BJ (cell line): Measurements from ENCODE around the gene CCDC136. TPM values are rescaled to one million over a fixed set of nuclear protein-coding genes. Genes with fewer than 3 reads are reported as not detected.

ENCODE experiments used
- CTCF ChIA-PET: fragments of 350-600 bp; formaldehyde crosslinking; extraction: SDS; loops from one replicate; lab custom pipeline; 2021; ENCODE audit warnings: antibody characterized with exemption, inconsistent platforms; lab: Yijun Ruan, JAX
- POLR2A ChIA-PET: fragments of 300-600 bp; sonication (Branson Sonifier 250); formaldehyde crosslinking; extraction: SDS; loops from one replicate; lab custom pipeline; 2021; ENCODE audit warnings: antibody characterized with exemption; lab: Charles Lee
- DNase-seq: peaks from one replicate; pipeline ENCODE4 v3.0.0-alpha.2; 2011; ENCODE audit warnings: low read depth
- H3K27me3 ChIP-seq: 2 replicates; pipeline ENCODE4 v1.6.0; 2011; ENCODE audit warnings: low read length; ENCODE audit not compliant: control insufficient read depth, insufficient read depth
- H3K36me3 ChIP-seq: 2 replicates; pipeline ENCODE4 v1.5.1; 2011; ENCODE audit warnings: low read length; ENCODE audit not compliant: control insufficient read depth, insufficient read depth
- H3K4me3 ChIP-seq: 2 replicates; pipeline ENCODE4 v1.5.1; 2011; ENCODE audit warnings: low read depth, mild to moderate bottlenecking, control low read depth, low read length
- CTCF ChIP-seq: IDR thresholded peaks from 2 replicates; pipeline ENCODE4 v1.5.1; 2011; ENCODE audit warnings: low read depth, mild to moderate bottlenecking, control low read depth, inconsistent platforms, low read length, moderate library complexity; ENCODE audit not compliant: insufficient read depth
- polyA plus RNA-seq: library from polyadenylated mRNA; depleted of rRNA; stranded (reverse); fragments of >200 nt; gene quantifications from 2 replicates; pipeline ENCODE4 v1.2.3, GENCODE V29; 2011

Gene CCDC136
- polyA plus RNA-seq, 1 experiment, result 13.2 TPM

- no peak for TF ChIP-seq CTCF
- Histone ChIP-seq H3K36me3 (peaks cover 86% of the 10 kb centered on the region), H3K4me3 (no peak overlapping the region), H3K27me3 (no peaks in the 10 kb centered on the region)
- CTCF ChIA-PET, result interaction anchor here (1.0 kb wide), 1 partner anchor 175 kb away, joined by 3 read pairs; no protein-coding TSS in a partner anchor
- POLR2A ChIA-PET, result no interaction called here
- no peak for DNase-seq
These were observed 56.8 kb downstream of the CCDC136 start for GRCh38 chr7:128848289-128849155.

- ChIA-PET POLR2A (no interaction called here), CTCF (interaction anchor here (2.3 kb wide), 1 partner anchor 8 kb away, joined by 7 read pairs; no protein-coding TSS in a partner anchor)
- Histone ChIP-seq H3K4me3 (no peak overlapping the region), H3K27me3 (no peaks in the 10 kb centered on the region), H3K36me3 (peaks cover 87% of the 10 kb centered on the region)
- TF ChIP-seq CTCF, result no peak
- DNase-seq, result no peak
These were observed 57.4 kb downstream of the CCDC136 start for GRCh38 chr7:128849156-128849515.

- ChIA-PET POLR2A (interaction anchor here (0.5 kb wide), 1 partner anchor 320 kb away, joined by 3 read pairs; no protein-coding TSS in a partner anchor), CTCF (interaction anchor here (1.4 to 2.3 kb wide), 2 partner anchors 8 to 14 kb away, joined by 3 to 7 read pairs; no protein-coding TSS in a partner anchor)
- peaks cover 87% of the 10 kb centered on the region for H3K36me3 ChIP-seq
- H3K4me3 ChIP-seq, result no peak overlapping the region
- H3K27me3 ChIP-seq, result no peaks in the 10 kb centered on the region
- no peak for DNase-seq
- no peak for TF ChIP-seq CTCF
These were observed 58.2 kb downstream of the CCDC136 start for GRCh38 chr7:128849804-128850490.

GRCh38 chr7:128852537-128853254, 60.9 kb downstream of the CCDC136 start:
- CTCF ChIA-PET, result no interaction called here
- DNase-seq, result no peak
- Histone ChIP-seq H3K27me3 (no peaks in the 10 kb centered on the region), H3K36me3 (peaks cover 82% of the 10 kb centered on the region), H3K4me3 (no peak overlapping the region)
- no peak for TF ChIP-seq CTCF
- POLR2A ChIA-PET, result no interaction called here

GRCh38 chr7:128853799-128854198, 62.0 kb downstream of the CCDC136 start:
- Histone ChIP-seq H3K27me3 (no peaks in the 10 kb centered on the region), H3K4me3 (no peak overlapping the region), H3K36me3 (peaks cover 77% of the 10 kb centered on the region)
- ChIA-PET POLR2A (no interaction called here), CTCF (no interaction called here)
- DNase-seq, result no peak
- TF ChIP-seq CTCF, result no peak
